ENCODE results near the gene MTHFS.
A peak's percentile ranks its signal among the peaks of the same experiment; 100 is the strongest.
"Not testable (repeated sequence)": the region's sequence is repeated elsewhere in the genome, so short reads cannot be mapped to it uniquely, and the experiment has no call there.

Gene MTHFS

DNA sequence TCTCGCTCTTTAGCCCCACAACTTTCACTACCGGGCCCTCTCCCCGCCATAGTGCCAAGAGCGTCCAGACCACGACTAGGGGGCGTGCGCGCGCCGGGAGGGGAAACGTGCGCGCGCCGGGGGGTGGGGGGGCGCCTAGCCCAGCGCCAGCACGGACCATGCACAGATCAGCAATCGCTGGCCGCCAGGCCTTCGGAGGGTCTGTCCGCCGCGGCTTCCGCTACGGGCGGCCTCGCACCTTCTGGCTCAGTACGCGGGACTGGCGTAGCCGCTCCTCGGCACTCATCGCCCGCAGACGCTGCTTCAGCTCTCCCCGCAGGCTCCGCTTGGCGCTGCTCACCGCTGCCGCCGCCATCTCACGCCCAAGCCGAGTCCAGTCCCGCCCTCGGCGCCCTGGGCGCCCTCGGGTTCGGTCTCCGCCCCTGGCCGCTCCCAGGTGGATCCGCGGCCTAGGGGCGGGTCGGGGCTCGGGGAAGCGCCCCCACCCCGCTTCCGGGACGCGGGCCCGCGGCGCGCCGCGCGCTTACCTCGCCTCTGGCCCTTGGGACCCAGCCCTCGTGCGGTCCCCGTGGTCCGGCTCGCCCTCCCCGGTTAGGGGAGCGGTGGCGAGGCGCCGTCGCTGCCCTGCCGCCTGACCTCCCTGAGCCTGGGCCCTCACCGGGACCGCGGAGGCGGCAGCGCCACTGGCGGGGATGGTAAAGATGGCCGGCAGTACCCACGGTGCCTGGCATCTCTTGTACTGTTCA lies at the start of gene MTHFS:
Gene MTHFS, minus strand, starts transcription at position 381 of the 746 bp plus-strand sequence. Its CDS starts 26 bp downstream, at position 355.
- no peak for FAIRE-seq

DNA sequence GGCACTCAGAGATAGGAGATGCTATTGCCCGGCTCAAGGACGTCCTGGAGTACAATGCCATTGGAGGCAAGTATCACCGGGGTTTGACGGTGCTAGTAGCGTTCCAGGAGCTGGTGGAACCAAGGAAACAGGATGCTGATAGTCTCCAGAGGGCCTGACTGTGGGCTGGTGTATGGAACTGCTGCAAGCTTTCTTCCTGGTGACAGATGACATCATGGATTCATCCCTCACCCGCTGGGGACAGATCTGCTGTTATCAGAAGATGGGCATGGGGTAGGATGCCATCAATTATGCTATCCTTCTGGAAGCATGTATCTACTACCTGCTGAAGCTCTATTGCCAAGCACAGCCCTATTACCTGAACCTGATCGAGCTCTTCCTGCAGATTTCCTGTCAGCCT lies 47.8 kb upstream of the MTHFS start:
- FAIRE-seq, result no peak

DNA sequence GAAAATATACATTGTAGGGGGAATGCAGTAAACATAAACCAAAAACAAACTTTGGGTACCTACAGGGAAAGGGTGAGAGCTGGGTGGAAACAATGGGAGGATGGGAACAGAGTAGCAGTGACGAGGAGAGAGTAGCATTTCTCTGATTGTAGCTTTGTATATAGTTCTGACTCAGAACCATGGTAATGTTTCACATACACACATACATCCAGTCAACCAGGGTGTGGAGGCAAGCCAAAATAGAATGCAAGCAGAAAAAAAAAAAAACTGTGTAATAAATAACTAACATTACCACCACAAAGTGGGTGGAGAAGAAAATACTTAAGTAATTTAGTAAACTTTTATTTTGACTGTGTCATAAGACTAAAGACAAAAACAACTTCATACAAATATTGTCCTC lies 47.0 kb upstream of the MTHFS start:
- FAIRE-seq, result no peak

DNA sequence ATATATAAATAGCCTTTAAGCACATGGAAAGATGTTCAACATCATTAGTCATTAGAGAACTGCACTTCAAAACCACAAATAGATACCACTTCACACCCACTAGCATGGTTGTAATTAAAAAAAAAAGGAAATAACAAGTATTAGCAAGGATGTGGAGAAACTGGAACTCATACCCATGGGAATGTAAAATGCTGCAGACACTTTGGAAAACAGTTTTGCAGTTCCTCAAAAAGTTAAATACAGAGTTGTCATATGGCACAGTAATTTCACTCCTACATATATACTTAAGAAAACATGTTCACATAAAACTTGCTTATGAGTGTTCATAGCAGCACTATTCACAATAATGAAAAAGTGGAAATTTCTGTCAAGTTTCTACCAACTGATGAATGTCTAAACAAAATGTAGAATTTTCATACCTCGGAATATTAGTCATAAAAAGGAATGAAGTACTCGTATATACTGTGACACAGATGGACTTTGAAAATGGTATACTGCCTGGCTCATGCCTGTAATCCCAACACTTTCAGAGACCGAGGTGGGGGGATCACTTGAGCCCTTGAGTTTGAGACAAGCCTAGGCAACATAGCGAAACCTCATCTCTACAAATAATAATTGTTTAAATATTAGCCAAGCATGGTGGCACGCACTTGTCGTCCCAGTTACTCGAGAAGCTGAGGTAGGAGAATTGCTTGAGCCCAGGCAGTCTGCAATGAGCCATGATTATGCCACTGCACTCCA lies 46.1 kb upstream of the MTHFS start:
- no peak for FAIRE-seq

DNA sequence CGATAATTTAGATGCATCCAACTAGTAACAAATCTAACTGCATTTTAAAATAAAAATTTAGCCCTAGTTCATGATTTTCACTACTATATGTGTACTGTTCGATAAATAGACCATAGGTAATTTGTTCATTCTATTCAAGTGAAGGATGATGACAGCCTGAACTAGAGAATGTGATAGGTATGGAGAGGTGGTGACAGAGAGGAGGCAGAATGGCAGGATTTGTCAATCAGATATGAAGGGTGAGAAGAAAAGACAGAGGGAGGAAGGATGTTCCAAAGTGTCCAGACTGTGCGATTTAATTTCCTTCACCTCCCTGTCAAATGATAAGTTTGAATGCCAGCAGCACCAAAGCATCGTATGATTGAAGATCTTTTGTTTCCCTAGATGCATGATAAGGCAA lies 42.6 kb upstream of the MTHFS start:
- no peak for FAIRE-seq

DNA sequence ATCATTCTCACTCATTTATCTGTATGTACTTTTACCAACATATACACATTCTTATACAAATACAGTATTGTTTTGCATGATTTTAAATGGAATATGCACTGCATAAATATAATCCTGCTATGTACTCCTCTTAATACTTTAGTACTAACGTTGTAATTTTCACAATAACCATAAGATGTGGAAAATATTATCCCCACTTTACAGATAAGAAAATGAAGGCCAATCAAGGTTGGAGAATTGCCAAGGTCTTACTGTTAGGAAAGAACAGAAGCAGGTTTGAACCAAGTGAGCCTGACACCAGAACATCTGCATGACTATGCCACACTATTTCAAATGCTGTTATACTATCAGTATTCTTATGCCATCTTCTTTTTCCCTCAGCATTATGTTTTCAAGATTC lies 41.3 kb upstream of the MTHFS start:
- FAIRE-seq, result no peak

DNA sequence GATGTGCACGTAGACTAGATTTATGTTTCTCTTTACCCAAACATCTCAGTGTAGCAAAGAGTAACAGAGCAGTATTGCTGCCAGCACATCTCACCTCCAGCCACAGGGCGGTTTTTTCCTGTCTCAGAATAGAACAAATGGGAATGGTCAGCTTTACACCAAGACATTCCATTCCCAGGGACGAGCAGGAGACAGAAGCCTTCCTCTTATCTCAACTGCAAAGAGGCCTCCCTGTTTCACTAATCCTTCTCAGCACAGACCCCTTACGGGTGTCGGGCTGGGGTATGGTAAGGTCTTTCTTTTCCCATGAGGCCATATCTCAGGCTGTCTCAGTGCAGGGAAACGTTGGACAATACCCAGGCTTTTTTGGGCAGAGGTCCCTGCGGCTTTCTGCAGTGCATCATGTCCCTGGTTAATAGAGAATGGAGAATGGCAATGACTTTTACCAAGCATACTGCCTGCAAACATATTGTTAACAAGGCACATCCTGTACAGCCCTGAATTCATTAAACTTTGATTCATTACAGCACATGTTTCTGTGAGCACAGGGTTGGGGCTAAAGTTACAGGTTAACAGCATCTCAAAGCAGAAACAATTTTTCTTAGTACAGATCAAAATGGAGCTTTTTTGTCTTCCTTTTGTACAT lies 38.9 kb upstream of the MTHFS start:
- FAIRE-seq, result not testable (repeated sequence)

DNA sequence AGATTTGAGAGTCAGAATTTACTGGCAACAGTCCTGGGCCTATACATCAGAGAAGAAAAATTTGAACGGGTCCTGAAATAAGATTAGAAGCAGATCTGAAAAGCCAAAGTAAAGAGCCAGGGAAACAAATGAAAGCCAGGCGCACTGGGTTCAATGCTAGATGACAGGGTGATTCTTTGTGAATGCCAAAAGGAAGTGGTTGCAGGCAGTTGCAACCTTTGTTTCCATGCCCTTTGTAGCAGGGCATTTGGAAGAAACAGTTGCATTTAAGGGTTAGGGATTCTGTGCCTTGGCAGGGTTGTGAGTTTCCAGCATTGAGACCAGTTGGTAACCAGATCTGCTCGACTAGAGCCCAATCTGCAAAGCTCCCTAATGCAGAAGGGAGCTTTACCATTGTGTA lies 36.4 kb upstream of the MTHFS start:
- no peak for FAIRE-seq

DNA sequence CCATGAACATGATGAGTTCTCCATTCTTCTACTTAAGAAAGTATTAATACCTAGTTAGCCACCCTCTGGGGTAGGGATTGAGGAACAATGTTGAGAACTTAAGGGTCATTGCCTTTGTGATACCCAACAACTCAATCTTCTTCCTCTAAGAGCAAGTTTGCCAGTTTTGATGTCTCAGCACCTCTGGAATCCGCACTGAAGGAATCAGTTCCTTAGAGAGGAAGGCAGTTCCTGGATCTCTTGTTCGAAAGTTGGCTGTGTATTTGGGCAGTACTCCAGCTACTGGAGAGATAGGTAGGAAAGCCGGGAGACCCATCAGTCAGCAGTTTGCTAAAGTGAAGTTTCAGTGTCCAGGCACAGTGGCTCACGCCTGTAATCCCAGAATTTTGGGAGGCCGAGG lies 35.6 kb upstream of the MTHFS start:
- FAIRE-seq, result no peak

DNA sequence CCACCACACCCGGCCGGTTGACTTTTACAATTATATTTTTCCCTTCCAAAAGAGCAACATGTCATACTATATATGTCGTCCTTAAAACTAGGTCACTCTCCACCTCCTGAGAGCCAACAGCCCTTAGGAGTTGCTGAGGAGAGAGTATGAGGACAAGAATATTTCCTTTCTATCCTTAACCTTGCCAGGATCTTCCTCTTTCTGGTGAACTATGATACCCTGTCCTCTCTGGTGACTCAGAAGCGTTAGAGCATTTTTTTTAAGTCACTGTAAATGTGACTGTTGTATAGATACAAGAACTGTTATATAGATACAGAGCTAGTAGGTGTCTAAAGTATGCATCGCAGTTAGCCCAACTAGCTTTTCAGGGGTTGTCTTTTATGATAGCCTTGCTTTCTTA lies 33.7 kb upstream of the MTHFS start:
- FAIRE-seq, result no peak

DNA sequence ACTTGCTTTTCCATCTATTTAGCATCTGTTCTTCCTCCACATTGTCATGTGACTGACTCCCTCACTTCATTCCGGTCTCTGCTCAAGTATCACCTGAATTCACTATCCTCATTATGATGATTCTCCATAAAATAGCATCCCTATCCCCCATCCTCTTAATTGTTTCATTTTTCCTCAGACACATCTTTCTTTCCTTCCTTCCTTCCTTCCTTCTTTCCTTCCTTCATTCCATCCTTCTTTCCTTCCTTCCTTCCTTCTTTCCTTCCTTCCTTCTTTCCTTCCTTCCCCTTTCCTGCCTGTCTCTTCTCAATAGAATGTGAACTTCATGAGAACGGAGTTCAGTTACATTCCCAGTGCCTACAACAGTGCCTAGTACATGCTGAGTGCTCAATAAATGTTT lies 32.6 kb upstream of the MTHFS start:
- FAIRE-seq, result no peak

DNA sequence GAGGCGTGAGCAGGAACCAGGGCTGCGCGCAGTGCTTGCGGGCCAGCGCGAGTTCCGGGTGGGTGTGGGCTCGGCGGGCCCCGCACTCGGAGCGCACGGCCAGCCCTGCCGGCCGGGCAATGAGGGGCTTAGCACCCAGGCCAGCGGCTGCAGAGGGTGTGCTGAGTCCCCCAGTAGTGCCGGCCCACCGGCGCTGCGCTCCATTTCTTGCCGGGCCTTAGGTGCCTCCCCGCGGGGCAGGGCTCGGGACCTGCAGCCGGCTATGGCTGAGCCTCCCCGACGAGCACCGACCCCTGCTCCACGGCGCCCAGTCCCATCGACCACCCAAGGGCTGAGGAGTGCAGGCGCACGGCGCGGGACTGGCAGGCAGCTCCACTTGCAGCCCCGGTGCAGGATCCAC lies 29.3 kb upstream of the MTHFS start:
- not testable (repeated sequence) for FAIRE-seq

DNA sequence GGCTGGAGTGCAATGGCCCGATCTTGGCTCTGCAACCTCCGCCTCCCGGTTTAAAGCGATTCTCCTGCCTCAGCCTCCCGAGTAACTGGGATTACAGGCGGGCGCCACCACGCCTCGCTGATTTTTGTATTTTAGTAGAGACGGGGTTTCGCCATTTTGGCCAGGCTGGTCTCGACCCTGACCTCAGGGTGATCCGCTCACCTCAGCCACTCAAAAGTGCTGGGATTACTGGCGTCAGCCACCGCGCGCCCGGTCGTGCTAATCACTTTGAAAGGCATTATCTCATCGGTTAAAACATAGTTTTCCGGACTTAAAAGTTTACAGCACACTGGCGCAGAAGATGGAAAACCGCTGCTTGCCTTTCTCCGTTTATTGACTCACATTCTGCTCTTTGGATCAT lies 27.6 kb upstream of the MTHFS start:
- no peak for FAIRE-seq

DNA sequence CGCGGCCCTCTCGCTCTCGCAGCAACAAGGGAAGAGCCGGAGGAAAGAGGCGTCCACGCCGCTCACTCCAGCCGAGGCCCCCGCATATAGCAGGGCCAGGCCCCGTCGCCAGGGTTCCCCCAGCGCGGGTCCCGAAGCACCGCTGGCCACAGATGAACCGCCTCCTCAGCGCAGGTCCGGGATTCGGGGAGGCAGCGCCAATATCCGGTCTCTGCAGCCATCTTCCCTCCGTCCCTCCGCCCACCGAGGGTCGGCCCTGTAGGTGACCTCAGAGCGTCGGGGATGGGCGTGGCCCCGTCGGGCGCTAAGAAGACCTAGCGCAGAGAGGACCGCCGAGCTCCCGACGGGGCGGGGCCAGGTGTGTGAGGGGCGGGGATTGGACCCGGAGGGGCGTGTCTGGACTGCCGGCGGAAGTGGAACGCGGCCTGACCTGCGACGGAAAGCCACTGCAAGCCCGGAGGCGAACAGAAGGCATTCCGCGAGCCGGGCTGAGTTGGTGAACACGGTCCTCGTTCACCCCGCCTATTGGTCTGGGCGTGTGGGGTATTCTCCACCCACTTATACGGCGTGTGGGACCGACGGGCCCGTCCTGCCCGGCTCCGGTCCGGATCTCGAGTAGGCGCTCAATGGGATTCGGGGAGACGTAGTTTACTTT lies 26.8 kb upstream of the MTHFS start:
- FAIRE-seq, result peak; percentile 91

DNA sequence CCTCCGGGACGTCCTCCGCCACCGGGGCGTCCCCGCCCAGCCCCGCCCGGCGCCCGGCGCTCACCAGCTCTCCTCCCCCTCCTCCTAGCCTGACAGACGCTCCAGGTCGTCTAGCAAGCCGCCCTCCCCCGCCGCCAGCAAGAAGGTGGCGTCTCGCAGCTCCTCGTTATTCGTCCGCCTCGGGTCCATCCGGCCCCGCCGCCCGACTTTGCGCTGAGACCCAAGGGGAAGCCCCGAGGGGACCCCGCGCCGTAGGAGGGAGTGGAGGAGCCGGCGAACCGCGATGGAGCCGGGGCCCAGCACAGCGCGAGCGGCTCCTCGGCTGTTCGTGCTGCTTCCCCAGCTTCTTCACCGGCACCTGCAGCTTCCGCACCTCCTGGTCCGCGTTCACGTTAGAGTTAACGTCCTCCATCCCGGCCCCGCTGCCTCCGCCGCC lies 26.3 kb upstream of the MTHFS start:
- no peak for FAIRE-seq

DNA sequence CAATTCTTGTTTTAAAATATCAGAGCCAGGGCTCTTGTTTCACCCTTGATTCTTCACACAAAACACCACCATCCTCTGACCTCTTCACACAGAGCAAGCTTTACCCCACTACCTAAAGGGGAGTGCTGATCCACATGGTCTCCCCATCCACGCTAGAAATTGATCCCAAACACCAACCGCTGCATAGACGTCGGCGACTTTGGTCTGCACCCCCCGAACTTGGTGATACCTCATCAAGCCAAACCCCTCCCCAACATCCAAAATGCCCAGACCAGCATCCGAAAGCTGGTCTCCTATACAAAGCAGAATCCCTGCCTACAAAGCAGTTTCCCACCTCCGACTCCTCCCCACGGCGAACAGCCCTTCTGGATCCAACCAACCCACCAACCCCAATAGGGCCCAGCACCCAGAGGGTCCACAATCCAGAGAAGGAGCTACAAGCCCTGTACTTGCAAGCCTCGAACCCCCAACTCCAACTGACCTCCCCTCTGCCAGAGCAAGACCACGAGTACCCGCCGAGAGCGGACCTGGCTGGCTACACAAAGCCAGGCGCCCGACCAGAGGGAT lies 25.8 kb upstream of the MTHFS start:
- FAIRE-seq, result no peak

DNA sequence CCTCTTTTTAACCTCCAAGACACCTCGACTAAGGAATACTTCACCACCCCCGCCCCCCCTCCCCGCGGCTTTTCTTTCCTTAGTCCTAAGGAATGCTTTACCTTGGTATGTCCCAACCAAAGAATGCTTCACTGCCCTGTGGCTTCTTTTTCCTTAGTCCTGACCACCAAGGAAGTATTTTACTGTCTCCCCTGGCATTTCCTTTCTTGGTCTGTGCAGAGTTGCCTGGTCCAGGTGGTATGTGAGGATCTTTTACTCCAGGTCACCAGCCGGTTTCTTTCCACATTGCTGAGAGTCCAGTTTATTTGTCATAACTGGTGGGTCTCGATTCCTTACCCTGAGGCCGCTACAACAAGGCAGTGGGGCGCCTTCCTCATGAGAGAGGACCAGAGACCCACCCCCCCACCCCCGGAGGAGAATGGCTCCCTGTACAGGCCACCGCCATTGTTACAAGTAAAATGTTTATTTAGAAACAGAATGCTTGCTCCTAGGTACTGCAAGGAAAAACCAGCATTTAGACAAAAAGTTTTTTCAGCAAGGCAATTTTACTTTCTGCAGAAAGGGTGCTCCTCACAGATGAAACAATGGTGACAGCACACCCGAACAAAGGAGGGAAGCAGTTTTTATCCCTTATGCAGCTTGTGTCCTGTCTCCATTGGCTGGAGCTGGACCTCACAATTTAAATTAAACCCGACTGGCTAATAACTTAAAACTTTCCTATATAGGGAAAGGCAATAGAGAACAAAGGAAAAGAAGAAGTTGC lies 23.1 kb upstream of the MTHFS start:
- FAIRE-seq, result no peak

DNA sequence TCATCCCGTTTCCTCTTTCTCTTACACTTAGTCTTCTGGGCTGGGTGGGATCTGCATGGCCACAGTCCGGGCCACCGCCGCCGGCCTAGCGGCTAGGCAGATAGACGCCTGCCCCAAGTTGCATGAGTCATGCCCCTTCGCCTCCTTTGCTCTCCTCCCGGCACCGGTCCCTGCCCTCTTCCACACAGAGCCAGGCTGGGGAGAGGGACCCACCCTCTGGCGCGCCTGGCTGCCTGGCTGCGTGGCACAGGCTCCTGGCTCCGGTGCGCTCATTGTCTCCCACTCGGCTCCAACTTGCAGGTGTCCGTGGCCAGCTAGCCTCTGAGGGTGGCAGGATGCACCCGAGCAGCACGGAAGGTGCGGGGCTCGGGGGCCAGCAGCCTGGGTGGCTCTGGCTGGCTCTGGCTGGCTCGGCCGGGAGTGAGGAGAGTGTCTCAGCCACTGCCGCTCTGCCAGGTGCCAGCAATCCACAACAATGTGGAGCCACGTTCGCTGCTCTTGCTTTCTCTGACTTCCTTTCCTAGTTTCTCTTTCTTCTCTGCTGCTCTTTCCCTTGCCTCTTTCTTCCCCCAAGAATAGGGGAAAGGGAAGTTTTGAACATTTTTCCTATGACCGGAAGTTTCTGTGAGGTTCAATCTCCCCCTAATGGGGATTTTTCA lies 22.4 kb upstream of the MTHFS start:
- no peak for FAIRE-seq

DNA sequence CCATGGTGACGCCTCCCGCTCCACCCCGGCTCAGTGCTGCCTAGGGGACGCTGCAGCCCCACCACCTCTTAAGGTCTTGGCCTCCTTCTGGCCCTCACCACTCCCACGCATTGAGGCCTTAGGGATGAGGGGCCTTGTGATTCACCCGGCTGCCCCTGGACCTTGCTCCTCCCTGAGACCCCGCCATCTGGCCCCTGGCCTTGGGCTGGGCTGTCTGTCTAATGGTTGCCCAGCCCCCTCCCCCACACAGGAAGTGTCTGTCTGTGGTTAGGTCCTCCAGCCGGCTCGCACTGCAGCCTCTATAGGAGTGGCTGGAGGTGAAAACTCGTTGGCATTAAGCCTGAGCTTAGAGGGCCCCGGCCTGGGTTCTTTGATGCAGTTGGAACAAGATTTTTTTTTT lies 21.5 kb upstream of the MTHFS start:
- FAIRE-seq, result no peak

DNA sequence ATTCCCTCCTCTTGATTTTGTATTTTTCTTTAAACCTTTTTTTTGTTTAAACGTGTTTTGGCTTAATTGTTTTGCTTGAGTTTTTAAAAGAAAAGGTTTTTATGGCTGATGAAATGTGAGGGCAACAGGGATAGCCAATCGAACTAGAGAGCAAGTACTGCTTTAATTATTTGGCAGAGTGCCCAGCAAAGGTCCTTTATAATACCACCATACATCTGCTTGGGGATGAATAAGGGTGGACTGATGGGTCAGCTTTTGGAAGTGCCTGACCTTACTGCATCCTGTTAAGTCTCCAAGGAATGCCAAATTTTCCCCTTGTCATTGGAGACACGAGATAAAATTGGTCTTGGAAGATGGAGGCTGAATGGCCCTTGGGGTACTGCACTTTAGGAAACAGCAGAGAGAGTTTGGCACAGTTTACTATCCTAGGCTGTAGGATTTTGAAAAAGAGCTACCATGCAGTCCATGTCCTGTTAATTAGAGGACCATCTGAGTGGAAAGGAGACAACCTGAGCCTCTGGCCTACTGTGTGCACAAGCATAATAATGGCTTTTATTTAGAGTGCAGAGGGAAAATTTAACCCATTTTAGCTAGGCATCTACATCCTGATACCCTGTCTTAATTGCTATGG lies 19.8 kb upstream of the MTHFS start:
- FAIRE-seq, result no peak

Data from A204.1 (cell line).